ENCODE measurements around the gene GFOD1.

DNA sequence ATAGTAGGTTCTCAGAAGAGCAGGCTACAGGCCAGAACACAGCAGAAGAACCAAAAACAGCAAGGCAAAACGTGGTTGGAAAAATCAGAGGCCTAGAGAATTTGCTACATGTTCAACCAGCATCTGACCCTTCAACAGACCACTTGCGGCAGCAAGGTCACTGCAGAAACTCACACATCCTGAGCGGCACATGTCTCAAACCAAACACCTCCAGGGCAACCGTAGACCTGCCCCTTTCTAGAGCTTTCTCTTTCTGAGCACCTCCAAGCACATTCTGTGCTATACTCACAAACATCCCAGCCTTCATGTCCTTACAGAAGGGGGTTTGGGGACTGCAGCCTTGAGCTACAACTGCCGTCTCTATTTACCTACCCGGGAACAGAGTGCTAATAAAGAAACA is 52.6 kb downstream of the GFOD1 start:
- TF ChIP-seq, protein P1, sequence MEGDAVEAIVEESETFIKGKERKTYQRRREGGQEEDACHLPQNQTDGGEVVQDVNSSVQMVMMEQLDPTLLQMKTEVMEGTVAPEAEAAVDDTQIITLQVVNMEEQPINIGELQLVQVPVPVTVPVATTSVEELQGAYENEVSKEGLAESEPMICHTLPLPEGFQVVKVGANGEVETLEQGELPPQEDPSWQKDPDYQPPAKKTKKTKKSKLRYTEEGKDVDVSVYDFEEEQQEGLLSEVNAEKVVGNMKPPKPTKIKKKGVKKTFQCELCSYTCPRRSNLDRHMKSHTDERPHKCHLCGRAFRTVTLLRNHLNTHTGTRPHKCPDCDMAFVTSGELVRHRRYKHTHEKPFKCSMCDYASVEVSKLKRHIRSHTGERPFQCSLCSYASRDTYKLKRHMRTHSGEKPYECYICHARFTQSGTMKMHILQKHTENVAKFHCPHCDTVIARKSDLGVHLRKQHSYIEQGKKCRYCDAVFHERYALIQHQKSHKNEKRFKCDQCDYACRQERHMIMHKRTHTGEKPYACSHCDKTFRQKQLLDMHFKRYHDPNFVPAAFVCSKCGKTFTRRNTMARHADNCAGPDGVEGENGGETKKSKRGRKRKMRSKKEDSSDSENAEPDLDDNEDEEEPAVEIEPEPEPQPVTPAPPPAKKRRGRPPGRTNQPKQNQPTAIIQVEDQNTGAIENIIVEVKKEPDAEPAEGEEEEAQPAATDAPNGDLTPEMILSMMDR (conservative IDR thresholded peaks at IDR 0.05 in 1 of 2, IDR thresholded peaks at IDR 0.05 in 1 of 2; ENCODE audit: low read depth in 1 of 2, low read length in 2 of 2) = no peak
- TF ChIP-seq EZH2 (IDR thresholded peaks at IDR 0.05; ENCODE audit: low read length, missing control alignments) = no peak

Measured in fibroblast of lung (primary cell).